ENCODE results near the gene ARHGEF10L.

ARHGEF10L gene

DNA sequence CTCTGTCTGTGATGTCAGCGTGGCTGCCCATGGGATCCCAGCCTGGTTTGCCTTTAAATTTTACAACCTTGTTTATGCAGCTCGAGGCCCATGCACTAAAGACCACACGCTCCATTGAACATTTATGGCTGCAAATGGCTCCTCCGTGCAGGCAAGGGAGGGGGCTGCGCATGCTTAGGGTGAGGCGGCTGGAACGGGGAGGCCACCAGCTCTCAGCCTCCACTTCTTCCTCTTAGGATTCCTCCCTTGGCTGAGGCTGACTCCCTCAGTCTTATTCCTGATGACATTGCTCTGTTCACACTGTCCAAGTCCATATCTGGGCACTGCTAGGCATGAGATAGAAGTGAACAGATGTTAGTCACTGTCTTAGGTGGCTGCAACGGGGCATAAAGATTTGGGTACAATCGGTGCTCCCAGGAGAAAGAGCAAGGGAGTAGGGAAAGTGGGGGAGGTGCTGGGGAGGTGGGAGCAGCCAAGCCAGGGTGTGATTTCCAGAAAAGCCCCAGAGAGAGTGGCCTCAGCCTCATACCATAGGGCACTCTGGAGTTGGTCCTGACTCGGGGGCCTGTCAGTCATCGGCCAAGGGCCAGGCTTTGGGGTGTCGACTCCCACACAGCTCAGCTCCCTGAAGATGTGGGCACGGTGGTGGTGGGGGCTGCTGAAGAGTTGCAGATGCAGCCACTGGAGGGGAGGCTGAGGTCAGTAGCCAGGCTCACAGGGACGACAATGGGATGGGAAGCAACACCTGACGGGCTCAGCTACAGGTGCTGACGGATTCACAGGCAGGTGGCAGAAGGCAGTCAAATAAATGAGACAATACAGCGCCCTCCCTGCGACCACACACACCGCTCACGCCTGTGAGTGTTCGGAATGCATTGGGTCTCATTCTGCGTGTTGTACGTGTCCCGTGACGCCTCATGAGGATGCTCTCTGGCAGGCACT is 178.4 kb downstream of the ARHGEF10L start:
- Mint-ChIP-seq H3K9me3 (no peaks in the 10 kb centered on the region), H3K27ac (peak overlapping the region; percentile 78), H3K27me3 (ENCODE audit: low read depth, poor library complexity) (peaks cover 37% of the 10 kb centered on the region), H3K4me3 (peak overlapping the region; percentile 13), H3K36me3 (ENCODE audit: low read depth) (no peaks in the 10 kb centered on the region), H3K4me1 (peaks cover 57% of the 10 kb centered on the region)
- TF ChIP-seq, protein P1, sequence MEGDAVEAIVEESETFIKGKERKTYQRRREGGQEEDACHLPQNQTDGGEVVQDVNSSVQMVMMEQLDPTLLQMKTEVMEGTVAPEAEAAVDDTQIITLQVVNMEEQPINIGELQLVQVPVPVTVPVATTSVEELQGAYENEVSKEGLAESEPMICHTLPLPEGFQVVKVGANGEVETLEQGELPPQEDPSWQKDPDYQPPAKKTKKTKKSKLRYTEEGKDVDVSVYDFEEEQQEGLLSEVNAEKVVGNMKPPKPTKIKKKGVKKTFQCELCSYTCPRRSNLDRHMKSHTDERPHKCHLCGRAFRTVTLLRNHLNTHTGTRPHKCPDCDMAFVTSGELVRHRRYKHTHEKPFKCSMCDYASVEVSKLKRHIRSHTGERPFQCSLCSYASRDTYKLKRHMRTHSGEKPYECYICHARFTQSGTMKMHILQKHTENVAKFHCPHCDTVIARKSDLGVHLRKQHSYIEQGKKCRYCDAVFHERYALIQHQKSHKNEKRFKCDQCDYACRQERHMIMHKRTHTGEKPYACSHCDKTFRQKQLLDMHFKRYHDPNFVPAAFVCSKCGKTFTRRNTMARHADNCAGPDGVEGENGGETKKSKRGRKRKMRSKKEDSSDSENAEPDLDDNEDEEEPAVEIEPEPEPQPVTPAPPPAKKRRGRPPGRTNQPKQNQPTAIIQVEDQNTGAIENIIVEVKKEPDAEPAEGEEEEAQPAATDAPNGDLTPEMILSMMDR (IDR thresholded peaks at IDR 0.05): no peak
- DNase-seq: peak; percentile 69

DNA sequence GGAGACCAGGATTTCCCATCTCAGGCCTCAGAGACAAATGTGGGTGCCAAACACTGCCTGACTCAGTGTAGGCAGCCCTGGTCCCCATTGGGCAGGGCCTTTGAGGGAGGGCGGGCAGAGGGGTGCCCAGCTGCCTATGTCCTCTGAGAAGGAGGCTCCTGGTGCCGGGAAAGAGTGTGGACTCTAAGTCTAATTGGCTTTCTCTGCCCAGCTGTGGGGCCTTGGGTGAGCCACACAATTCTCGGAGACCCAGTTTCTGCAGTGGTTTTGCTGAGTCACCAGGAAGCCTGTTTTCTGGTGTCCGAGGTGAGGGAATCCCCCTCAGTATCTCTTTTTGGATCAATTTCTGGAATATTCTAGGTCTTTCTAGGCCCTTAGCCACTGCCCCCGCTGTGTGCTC is 180.4 kb downstream of the ARHGEF10L start:
- Mint-ChIP-seq H3K27ac (no peak overlapping the region), H3K36me3 (ENCODE audit: low read depth) (no peaks in the 10 kb centered on the region), H3K27me3 (ENCODE audit: low read depth, poor library complexity) (peaks cover 36% of the 10 kb centered on the region), H3K9me3 (no peaks in the 10 kb centered on the region), H3K4me3 (no peak overlapping the region), H3K4me1 (peaks cover 49% of the 10 kb centered on the region)
- DNase-seq: no peak
- TF ChIP-seq, protein P1 (IDR thresholded peaks at IDR 0.05): no peak

DNA sequence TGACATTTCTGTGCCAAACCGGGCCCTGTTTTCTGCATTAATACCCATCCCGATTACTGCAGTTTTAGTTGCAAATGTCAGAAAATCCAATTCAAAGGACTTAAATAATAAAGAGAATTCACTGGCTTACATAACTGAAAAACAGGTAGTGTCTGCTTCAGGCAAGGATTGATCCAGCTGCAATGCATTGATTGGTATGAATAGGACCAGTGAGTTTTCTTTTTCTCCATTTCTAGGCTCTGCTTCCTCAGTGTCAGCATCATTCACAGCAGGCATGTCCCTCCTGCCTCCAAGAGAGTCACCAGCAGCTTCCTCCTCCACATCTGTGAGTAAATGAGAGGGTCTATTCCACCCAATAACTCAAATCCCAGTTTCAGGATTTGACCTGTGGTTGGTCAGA is 181.9 kb downstream of the ARHGEF10L start:
- H3K4me3 Mint-ChIP-seq: no peak overlapping the region
- H3K4me1 Mint-ChIP-seq: peaks cover 37% of the 10 kb centered on the region
- H3K27ac Mint-ChIP-seq: no peak overlapping the region
- H3K9me3 Mint-ChIP-seq: no peaks in the 10 kb centered on the region
- TF ChIP-seq, protein P1 (IDR thresholded peaks at IDR 0.05): no peak
- DNase-seq: no peak
- peaks cover 39% of the 10 kb centered on the region for H3K27me3 Mint-ChIP-seq (ENCODE audit: low read depth, poor library complexity)
- no peaks in the 10 kb centered on the region for H3K36me3 Mint-ChIP-seq (ENCODE audit: low read depth)

DNA sequence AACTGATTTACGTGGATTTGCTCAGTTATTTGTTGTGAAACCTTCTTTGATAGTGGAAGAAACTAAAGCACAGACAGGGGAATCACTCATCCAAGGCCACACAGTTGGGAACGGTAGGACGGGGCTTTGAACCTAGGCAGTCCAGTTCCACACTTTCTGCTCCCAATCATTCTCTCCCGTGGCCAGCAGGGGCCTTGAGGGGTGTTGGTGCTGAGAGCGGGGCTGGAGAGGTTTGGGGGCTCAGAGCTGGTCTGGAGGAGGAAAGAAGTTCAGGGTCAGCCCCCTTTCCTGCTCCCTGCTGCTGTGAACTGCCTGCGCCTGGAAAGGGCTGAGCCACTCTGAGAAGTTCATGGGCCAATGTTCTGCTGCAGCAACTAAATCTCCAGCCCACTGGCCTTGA is 184.2 kb downstream of the ARHGEF10L start:
- no peaks in the 10 kb centered on the region for H3K36me3 Mint-ChIP-seq (ENCODE audit: low read depth)
- H3K4me3 Mint-ChIP-seq: no peak overlapping the region
- H3K4me1 Mint-ChIP-seq: peaks cover 15% of the 10 kb centered on the region
- H3K27me3 Mint-ChIP-seq (ENCODE audit: low read depth, poor library complexity): peaks cover 36% of the 10 kb centered on the region
- TF ChIP-seq, protein P1 (IDR thresholded peaks at IDR 0.05): no peak
- no peak overlapping the region for H3K27ac Mint-ChIP-seq
- H3K9me3 Mint-ChIP-seq: peaks cover 1% of the 10 kb centered on the region
- DNase-seq: no peak

DNA sequence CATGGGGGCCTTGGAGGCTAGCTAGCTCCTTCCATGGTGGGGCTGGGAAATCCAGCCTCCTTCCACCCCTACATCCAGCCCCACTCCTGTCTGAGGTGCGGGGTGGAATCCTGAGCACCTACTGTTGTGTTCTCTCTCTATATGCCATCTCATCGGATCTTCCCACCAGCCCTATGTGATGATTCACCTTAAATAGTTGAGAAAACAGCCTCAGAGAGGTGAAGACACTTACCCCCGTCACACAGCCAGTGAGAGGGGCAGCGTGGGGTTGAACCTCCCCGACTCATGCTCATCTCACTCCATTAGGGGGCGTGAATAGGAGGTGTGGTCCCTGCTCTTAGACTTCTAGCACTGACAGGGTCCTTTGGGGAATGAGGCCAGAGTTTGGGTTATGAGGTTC is 184.7 kb downstream of the ARHGEF10L start:
- Mint-ChIP-seq H3K36me3 (ENCODE audit: low read depth) (no peaks in the 10 kb centered on the region), H3K27ac (no peak overlapping the region), H3K27me3 (ENCODE audit: low read depth, poor library complexity) (peaks cover 35% of the 10 kb centered on the region), H3K4me1 (peaks cover 10% of the 10 kb centered on the region), H3K4me3 (no peak overlapping the region), H3K9me3 (peaks cover 4% of the 10 kb centered on the region)
- TF ChIP-seq, protein P1 (IDR thresholded peaks at IDR 0.05): no peak
- no peak for DNase-seq

Data from nephron progenitor cell (in vitro differentiated cells).